ENCODE data around the gene C11orf68. TPM values are rescaled to one million over a fixed set of nuclear protein-coding genes. Genes with fewer than 3 reads are reported as not detected.

C11orf68 gene
- total and polyA plus RNA-seq, 10 of the 15 experiments (the other 5 are each of a cell fraction or from before 2014, with no cell fraction given), result 3.0 to 25.4 (median 16.7) TPM

DNA sequence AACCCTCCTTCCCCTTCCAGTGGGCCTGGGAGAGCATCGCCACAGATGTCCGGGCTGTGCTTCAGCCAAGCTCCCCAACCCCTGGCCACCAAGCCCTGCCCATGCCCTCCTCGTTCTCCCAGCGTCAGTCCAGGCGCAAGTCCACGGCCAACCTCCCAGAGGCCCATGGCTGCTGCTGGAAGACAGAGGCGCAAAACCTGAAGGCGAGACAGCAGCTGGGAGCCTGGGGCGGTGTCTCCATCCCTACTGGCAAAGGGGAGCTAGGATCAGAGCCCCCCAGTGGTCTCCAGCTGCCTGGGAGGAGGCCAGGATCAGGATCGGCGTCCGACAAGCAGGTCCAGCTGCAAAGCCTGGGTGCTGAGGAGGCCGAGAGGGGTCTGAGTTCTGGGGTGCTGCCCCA lies 28.3 kb upstream of the C11orf68 start (continued):
- TF ChIP-seq, protein P1, sequence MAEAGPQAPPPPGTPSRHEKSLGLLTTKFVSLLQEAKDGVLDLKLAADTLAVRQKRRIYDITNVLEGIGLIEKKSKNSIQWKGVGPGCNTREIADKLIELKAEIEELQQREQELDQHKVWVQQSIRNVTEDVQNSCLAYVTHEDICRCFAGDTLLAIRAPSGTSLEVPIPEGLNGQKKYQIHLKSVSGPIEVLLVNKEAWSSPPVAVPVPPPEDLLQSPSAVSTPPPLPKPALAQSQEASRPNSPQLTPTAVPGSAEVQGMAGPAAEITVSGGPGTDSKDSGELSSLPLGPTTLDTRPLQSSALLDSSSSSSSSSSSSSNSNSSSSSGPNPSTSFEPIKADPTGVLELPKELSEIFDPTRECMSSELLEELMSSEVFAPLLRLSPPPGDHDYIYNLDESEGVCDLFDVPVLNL (IDR thresholded peaks at IDR 0.05; ENCODE audit: low read depth, low read length), result no peak
- TF ChIP-seq MEF2B (IDR thresholded peaks at IDR 0.05; ENCODE audit: partially characterized antibody, poor library complexity, severe bottlenecking), result no peak
- TF ChIP-seq USF1 (IDR thresholded peaks at IDR 0.05; ENCODE audit: borderline replicate concordance, extremely low read length, insufficient read depth, low read depth, low read length), result no peak
- no peak for TF ChIP-seq BMI1 (IDR thresholded peaks at IDR 0.05; ENCODE audit: borderline replicate concordance)

DNA sequence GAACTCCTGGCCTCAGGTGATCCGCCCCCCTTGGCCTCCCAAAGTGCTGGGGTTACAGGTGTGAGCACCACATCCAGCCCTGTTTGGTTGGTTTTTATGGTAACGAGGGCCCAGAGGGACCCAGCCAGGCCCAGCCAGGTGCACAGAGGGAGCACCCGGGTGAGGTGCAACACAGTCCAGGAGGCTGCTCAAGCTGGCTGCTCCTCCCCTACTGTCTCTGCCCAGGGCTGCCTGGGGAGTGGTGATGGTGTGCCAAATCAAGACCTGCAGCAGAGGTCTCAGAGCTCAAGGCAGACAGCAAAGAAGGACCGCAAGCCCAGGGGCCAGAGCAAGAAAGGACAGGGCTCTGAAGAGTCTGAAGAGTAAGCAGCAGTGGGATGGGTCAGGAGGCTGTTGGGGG lies 27.8 kb upstream of the C11orf68 start:
- CTCF ChIA-PET, result no interaction called here
- H3K9me3 ChIP-seq (replicated peaks; ENCODE audit: control insufficient read depth, insufficient read depth, low read length), result no peaks in the 10 kb centered on the region
- 25% methylated on average over 4 of the region's 4 CpGs for WGBS (ENCODE audit: insufficient coverage, insufficient replicate concordance, low lambda C conversion rate, missing lambda C conversion rate)
- H4K20me1 ChIP-seq (ENCODE audit: control insufficient read depth, insufficient read depth), result no peaks in the 10 kb centered on the region
- intact Hi-C loops (cut with micrococcal nuclease; ENCODE audit: unreplicated experiment) (no loop called here), in situ Hi-C loops (cut with MboI) (no loop called here)
- no peak overlapping the region for H3K9ac ChIP-seq (ENCODE audit: control insufficient read depth, insufficient read depth, low read length)
- no peak overlapping the region for H3K27ac ChIP-seq (ENCODE audit: control insufficient read depth, insufficient read depth)
- no peak overlapping the region for H3K4me3 ChIP-seq
- no peak for ATAC-seq
- FAIRE-seq, result no peak
- H3K36me3 ChIP-seq (ENCODE audit: control insufficient read depth in 2 of 2, insufficient read depth in 2 of 2, low read length in 1 of 2), result no peaks in the 10 kb centered on the region
- H3K4me1 ChIP-seq (ENCODE audit: control insufficient read depth, insufficient read depth, low read length), result peaks cover 2% of the 10 kb centered on the region
- RAD21 ChIA-PET (ENCODE audit: unreplicated experiment), result no interaction called here
- no peaks in the 10 kb centered on the region for H3K79me2 ChIP-seq (ENCODE audit: control insufficient read depth, insufficient read depth, low read length)
- no peak overlapping the region for H2AFZ ChIP-seq (ENCODE audit: control insufficient read depth, low read depth, low read length)
- TF ChIP-seq YBX1 (IDR thresholded peaks at IDR 0.05) (no peak), SMAD5 (IDR thresholded peaks at IDR 0.05; ENCODE audit: low read depth) (no peak), ESRRA (IDR thresholded peaks at IDR 0.05; ENCODE audit: low read length) (no peak), SMC3 (IDR thresholded peaks at IDR 0.05; ENCODE audit: borderline replicate concordance, low read length) (no peak), WRNIP1 (IDR thresholded peaks at IDR 0.05; ENCODE audit: borderline replicate concordance, low read depth, low read length) (no peak)
- DNase-seq (ENCODE audit: low read depth, low spot score), result no peak
- H3K27me3 ChIP-seq (replicated peaks in 1 of 2; ENCODE audit: control insufficient read depth in 2 of 2, insufficient read depth in 2 of 2, low read length in 1 of 2), result no peaks in the 10 kb centered on the region
- no TSS peak for BruUV-seq (replicated peaks)
- POLR2A ChIA-PET, result no interaction called here
- H3K4me2 ChIP-seq (ENCODE audit: control insufficient read depth, insufficient read depth), result no peak overlapping the region
- SMC1A ChIA-PET (ENCODE audit: uncharacterized antibody, unreplicated experiment), result no interaction called here

Measured in GM12878 (cell line).